ENCODE data around the gene CWC22.
A peak's percentile ranks its signal among the peaks of the same experiment; 100 is the strongest.
"Not testable (repeated sequence)": the region's sequence is repeated elsewhere in the genome, so short reads cannot be mapped to it uniquely, and the experiment has no call there.

CWC22 gene

DNA sequence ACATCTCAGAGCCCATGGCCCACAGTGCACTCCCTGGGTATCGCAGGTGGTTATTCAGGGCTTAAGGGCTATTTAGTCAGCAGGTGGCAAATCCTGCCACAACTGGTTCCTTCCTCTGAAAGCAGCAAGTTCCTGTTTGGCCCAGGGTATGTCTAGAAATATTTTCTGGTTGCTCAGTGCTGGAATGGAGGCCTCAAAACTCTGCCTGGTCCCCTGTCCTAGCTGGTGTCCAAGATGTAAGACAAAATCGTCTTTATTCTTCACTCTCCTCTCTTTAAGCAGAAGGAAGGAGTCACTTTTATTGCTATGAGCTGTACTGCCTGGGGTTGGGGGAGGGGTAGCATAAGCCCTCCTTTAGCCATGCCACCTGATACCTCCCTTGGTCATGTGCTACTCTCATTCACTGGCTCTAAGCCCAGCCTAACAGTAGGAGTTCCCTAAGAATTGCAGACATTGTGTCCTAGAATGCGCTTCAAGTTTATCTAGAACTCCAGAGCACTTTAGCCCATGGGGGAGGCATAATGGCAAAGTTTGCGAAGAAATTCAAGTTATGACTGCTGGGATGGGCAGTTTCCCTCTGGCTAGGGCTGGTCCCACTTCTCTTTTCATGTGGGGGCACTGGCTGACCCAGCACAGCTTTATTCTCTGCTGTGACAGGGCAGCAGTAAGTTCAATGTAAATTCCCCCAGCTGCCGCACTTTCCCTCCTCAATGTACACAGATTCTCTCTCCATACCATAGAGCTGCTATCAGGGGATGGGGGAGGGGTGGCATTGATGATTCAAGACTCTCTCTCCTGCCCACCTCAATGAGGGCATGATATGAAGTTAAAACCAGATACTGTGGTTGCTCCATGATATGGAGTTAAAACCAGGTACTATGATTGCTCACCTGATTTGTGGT lies 27.1 kb upstream of the CWC22 start:
- H3K4me1 ChIP-seq (ENCODE audit: control insufficient read depth in 2 of 2, insufficient read depth in 2 of 2, low read length in 2 of 2), result no peaks in the 10 kb centered on the region
- H3K27me3 ChIP-seq (ENCODE audit: control insufficient read depth in 2 of 2, insufficient read depth in 2 of 2, low read length in 2 of 2), result no peaks in the 10 kb centered on the region

DNA sequence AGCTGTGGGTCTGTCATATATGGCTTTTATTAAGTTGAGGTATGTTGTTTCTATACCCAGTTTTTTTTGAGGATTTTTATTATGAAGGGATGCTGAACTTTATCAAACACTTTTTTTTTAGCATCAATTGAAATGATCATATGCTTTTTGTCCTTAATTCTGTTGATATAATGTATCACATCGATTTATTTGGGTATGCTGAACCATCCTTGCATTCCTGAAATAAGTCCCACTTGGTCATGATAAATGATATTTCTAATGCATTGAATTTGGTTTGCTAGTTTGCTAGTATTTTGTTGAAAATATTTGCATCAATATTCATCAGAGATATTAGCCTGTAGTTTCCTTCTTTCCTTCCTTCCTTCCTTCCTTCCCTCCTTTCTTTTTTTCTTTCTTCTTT lies 22.5 kb upstream of the CWC22 start:
- no peak overlapping the region for H3K27ac ChIP-seq (ENCODE audit: low read depth in 2 of 2, low read length in 2 of 2)
- no peaks in the 10 kb centered on the region for H3K36me3 ChIP-seq (ENCODE audit: control insufficient read depth in 2 of 2, insufficient read depth in 2 of 2, low read length in 2 of 2)
- no peaks in the 10 kb centered on the region for H3K27me3 ChIP-seq (ENCODE audit: control insufficient read depth in 2 of 2, insufficient read depth in 2 of 2, low read length in 2 of 2)
- peaks cover 0 to 2% of the 10 kb centered on the region in 2 donors for H3K9me3 ChIP-seq (ENCODE audit: control insufficient read depth in 2 of 2, low read length in 2 of 2)
- no peak overlapping the region for H3K4me3 ChIP-seq (ENCODE audit: low read length in 2 of 2)
- H3K9ac ChIP-seq (ENCODE audit: low read depth in 1 of 2, low read length in 2 of 2), result no peak overlapping the region
- H3K4me1 ChIP-seq (ENCODE audit: control insufficient read depth in 2 of 2, insufficient read depth in 2 of 2, low read length in 2 of 2), result no peaks in the 10 kb centered on the region

More for the DNA sequence above, 27.1 kb upstream of the CWC22 start:
- H3K9me3 ChIP-seq (ENCODE audit: control insufficient read depth in 2 of 2, low read length in 2 of 2), result no peaks in the 10 kb centered on the region
- H3K4me3 ChIP-seq (ENCODE audit: low read length in 2 of 2), result no peak overlapping the region
- H3K36me3 ChIP-seq (ENCODE audit: control insufficient read depth in 2 of 2, insufficient read depth in 2 of 2, low read length in 2 of 2), result no peaks in the 10 kb centered on the region
- no peak overlapping the region for H3K27ac ChIP-seq (ENCODE audit: low read depth in 2 of 2, low read length in 2 of 2)
- no peak overlapping the region for H3K9ac ChIP-seq (ENCODE audit: low read depth in 1 of 2, low read length in 2 of 2)

DNA sequence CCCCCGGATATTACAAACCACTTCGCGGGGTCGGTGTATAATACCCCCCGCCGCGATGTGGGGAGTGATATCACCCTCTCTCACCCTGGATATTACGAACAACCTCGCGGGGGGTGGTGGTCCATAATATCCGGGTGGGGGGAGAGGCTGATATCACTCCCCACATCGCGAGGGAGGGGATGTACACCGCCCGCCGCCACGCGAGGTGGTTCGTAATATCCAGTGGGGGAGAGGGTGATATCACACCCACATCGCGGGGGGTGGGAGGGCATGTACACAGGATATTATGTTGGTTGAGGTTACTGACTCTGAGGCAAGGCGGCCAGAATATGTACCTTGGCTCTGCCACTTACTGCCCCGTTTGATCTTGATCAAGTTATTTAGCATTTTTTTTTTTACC lies 14.8 kb upstream of the CWC22 start:
- H3K27ac ChIP-seq (ENCODE audit: low read depth in 2 of 2, low read length in 2 of 2), result no peak overlapping the region
- no peaks in the 10 kb centered on the region for H3K27me3 ChIP-seq (ENCODE audit: control insufficient read depth in 2 of 2, insufficient read depth in 2 of 2, low read length in 2 of 2)
- H3K4me3 ChIP-seq (ENCODE audit: low read length in 2 of 2), result no peak overlapping the region
- no peaks in the 10 kb centered on the region for H3K36me3 ChIP-seq (ENCODE audit: control insufficient read depth in 2 of 2, insufficient read depth in 2 of 2, low read length in 2 of 2)
- peaks cover 0 to 3% of the 10 kb centered on the region in 2 donors for H3K4me1 ChIP-seq (ENCODE audit: control insufficient read depth in 2 of 2, insufficient read depth in 2 of 2, low read length in 2 of 2)
- no peaks in the 10 kb centered on the region for H3K9me3 ChIP-seq (ENCODE audit: control insufficient read depth in 2 of 2, low read length in 2 of 2)
- no peak overlapping the region for H3K9ac ChIP-seq (ENCODE audit: low read depth in 1 of 2, low read length in 2 of 2)

DNA sequence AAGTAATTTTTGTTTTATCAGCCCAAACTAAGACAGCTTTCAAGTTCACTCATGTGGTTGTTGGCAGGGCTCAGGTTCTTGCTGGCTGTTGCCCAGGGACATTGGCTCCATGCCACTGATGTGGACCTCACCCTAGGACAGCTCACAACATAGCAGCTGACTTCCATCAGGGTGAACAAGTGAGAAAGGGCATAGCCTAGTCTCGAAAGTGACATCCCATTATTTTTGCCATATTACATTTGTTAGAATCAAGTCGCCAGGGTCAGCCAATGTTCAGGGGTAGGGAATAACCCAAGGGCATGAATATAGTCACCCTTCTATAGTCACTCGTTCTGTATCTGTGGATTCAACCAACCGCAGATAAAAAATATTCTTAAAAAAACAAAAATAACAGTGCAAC lies 10.7 kb upstream of the CWC22 start:
- Histone ChIP-seq H3K27me3 (ENCODE audit: control insufficient read depth in 2 of 2, insufficient read depth in 2 of 2, low read length in 2 of 2) (no peaks in the 10 kb centered on the region), H3K4me1 (ENCODE audit: control insufficient read depth in 2 of 2, insufficient read depth in 2 of 2, low read length in 2 of 2) (peaks cover 0 to 3% of the 10 kb centered on the region in 2 donors), H3K4me3 (ENCODE audit: low read length in 2 of 2) (no peak overlapping the region), H3K27ac (ENCODE audit: low read depth in 2 of 2, low read length in 2 of 2) (no peak overlapping the region), H3K36me3 (ENCODE audit: control insufficient read depth in 2 of 2, insufficient read depth in 2 of 2, low read length in 2 of 2) (no peaks in the 10 kb centered on the region), H3K9ac (ENCODE audit: low read depth in 1 of 2, low read length in 2 of 2) (no peak overlapping the region), H3K9me3 (ENCODE audit: control insufficient read depth in 2 of 2, low read length in 2 of 2) (no peaks in the 10 kb centered on the region)

DNA sequence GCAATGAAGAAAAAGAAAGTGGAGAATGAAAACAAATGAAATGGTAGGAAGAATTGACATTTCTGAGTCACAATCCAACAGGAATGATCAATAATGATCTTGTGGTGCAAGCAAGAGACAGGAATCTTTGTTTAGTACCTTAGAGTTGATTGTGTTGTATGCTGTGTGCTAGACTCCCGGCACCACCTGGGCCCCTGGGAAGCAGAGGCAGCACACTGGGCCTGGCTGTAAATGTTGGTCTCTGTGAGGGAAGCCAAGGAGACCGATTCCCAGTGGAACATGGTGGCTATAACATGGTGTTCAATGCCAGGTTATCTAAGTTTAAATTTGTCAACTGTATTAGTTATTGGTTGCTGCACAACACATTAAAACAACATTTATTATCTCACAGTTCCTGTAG lies 9.8 kb upstream of the CWC22 start:
- no peaks in the 10 kb centered on the region for H3K36me3 ChIP-seq (ENCODE audit: control insufficient read depth in 2 of 2, insufficient read depth in 2 of 2, low read length in 2 of 2)
- H3K27ac ChIP-seq (ENCODE audit: low read depth in 2 of 2, low read length in 2 of 2), result no peak overlapping the region
- H3K9ac ChIP-seq (ENCODE audit: low read depth in 1 of 2, low read length in 2 of 2), result no peak overlapping the region
- no peaks in the 10 kb centered on the region for H3K27me3 ChIP-seq (ENCODE audit: control insufficient read depth in 2 of 2, insufficient read depth in 2 of 2, low read length in 2 of 2)
- H3K4me1 ChIP-seq (ENCODE audit: control insufficient read depth in 2 of 2, insufficient read depth in 2 of 2, low read length in 2 of 2), result peaks cover 0 to 1% of the 10 kb centered on the region in 2 donors
- no peaks in the 10 kb centered on the region for H3K9me3 ChIP-seq (ENCODE audit: control insufficient read depth in 2 of 2, low read length in 2 of 2)
- H3K4me3 ChIP-seq (ENCODE audit: low read length in 2 of 2), result no peak overlapping the region

DNA sequence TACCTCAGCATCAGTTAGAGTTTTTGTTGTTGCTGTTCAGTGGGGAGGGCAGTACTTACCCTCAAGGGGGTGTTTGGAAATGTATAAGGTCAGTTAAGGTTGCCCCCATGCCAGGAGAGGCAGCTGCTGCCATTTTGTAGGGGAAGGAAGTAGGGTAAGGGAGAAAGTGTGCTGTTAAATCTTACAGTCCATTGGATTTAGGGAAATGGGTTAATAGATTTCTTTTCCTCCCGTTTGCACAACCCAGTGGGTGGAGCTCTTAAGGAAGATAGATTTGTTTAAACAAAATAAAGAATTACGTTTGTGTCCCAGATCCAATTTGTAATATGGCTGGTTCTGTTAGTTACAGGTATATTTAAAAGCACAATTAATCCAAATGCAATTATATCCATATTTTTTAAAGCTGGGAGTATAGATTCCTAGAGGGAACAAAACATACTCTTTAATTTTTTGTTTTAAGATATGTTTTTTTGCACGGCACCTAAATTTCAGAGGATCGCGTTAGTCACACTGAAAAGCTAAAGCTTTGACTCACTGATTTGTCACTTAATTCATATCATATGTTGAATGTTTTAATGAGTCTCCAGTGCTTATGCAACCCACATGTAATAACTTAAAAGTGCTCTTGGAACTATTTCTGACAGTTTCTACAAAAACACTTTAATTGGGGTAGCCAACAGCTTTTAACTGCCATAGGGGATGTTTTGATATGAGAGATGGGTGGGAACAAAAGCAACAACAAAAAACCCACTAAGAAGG lies 9.0 kb upstream of the CWC22 start:
- H3K4me1 ChIP-seq (ENCODE audit: control insufficient read depth in 2 of 2, insufficient read depth in 2 of 2, low read length in 2 of 2), result no peaks in the 10 kb centered on the region
- H3K36me3 ChIP-seq (ENCODE audit: control insufficient read depth in 2 of 2, insufficient read depth in 2 of 2, low read length in 2 of 2), result no peaks in the 10 kb centered on the region
- H3K9ac ChIP-seq (ENCODE audit: low read depth in 1 of 2, low read length in 2 of 2), result no peak overlapping the region
- H3K9me3 ChIP-seq (ENCODE audit: control insufficient read depth in 2 of 2, low read length in 2 of 2), result no peaks in the 10 kb centered on the region
- no peaks in the 10 kb centered on the region for H3K27me3 ChIP-seq (ENCODE audit: control insufficient read depth in 2 of 2, insufficient read depth in 2 of 2, low read length in 2 of 2)
- H3K4me3 ChIP-seq (ENCODE audit: low read length in 2 of 2), result no peak overlapping the region
- H3K27ac ChIP-seq (ENCODE audit: low read depth in 2 of 2, low read length in 2 of 2), result no peak overlapping the region

DNA sequence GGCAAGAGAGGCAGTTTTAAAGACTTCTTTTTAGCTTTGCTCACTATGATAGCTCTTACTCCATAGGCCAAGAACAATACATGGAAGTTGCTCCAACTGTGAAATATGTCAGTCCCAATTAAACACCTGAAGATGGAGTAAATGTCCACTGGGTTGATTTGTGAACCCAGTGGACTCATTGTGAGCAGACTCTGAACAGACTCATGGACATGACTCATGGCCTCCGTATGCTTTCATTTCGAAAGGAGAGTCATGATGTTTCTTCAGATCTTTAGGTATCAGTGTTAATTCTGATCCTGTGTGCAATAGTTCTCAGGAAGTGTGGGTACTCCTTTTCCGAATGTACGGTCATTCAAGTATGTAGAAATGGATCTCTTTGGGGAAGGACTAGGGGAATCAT lies 5.4 kb upstream of the CWC22 start:
- Histone ChIP-seq H3K27me3 (ENCODE audit: control insufficient read depth in 2 of 2, insufficient read depth in 2 of 2, low read length in 2 of 2) (no peaks in the 10 kb centered on the region), H3K4me3 (ENCODE audit: low read length in 2 of 2) (no peak overlapping the region), H3K9me3 (ENCODE audit: control insufficient read depth in 2 of 2, low read length in 2 of 2) (no peaks in the 10 kb centered on the region), H3K4me1 (ENCODE audit: control insufficient read depth in 2 of 2, insufficient read depth in 2 of 2, low read length in 2 of 2) (no peaks in the 10 kb centered on the region), H3K36me3 (ENCODE audit: control insufficient read depth in 2 of 2, insufficient read depth in 2 of 2, low read length in 2 of 2) (no peaks in the 10 kb centered on the region), H3K9ac (ENCODE audit: low read depth in 1 of 2, low read length in 2 of 2) (no peak overlapping the region), H3K27ac (ENCODE audit: low read depth in 2 of 2, low read length in 2 of 2) (no peak overlapping the region)

DNA sequence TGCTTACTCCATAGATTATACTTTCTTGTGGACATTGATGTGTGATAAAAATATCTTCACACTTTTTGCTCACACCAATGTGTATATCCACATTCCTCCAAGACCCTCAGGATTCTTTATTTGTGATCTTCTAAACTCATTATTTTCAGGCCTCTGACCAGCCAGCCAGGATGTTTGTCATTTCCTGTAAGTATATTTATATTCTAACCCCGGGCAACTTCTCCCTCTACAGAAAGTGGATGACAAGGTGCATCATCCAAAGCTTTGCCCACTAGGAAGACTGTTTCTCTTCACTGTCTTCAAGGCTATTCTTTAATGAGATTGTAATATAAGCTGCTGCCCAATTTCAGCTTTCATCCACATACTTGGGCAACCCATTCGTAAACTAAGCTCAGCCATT lies 3.6 kb upstream of the CWC22 start:
- H3K9ac ChIP-seq (ENCODE audit: low read depth in 1 of 2, low read length in 2 of 2), result no peak overlapping the region
- no peaks in the 10 kb centered on the region for H3K27me3 ChIP-seq (ENCODE audit: control insufficient read depth in 2 of 2, insufficient read depth in 2 of 2, low read length in 2 of 2)
- no peak overlapping the region for H3K4me3 ChIP-seq (ENCODE audit: low read length in 2 of 2)
- H3K36me3 ChIP-seq (ENCODE audit: control insufficient read depth in 2 of 2, insufficient read depth in 2 of 2, low read length in 2 of 2), result no peaks in the 10 kb centered on the region
- H3K4me1 ChIP-seq (ENCODE audit: control insufficient read depth in 2 of 2, insufficient read depth in 2 of 2, low read length in 2 of 2), result peaks cover 7% of the 10 kb centered on the region in 2 donors
- no peak overlapping the region for H3K27ac ChIP-seq (ENCODE audit: low read depth in 2 of 2, low read length in 2 of 2)
- H3K9me3 ChIP-seq (ENCODE audit: control insufficient read depth in 2 of 2, low read length in 2 of 2), result no peaks in the 10 kb centered on the region

DNA sequence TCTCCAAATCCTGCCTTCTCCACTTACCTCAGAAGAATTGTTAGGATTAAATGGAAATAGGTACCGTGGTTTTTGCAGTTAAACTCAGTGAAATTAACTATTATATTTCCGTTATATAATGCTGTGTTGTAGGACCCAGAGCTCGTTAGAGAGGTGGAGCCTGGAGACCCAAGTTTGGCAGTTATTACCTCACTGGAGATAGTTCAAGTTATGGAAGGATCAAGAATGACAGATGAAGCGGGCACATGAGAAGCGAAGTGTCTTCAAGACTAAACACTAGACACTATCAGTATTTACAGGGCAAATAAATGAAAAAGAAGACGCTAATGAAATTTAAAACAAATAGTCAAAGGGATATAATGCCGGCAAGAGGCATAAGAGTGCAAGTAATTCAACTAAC lies 866 bp downstream of the CWC22 start:
- Histone ChIP-seq H3K36me3 (ENCODE audit: control insufficient read depth in 2 of 2, insufficient read depth in 2 of 2, low read length in 2 of 2) (no peaks in the 10 kb centered on the region), H3K4me1 (ENCODE audit: control insufficient read depth in 2 of 2, insufficient read depth in 2 of 2, low read length in 2 of 2) (peaks cover 7 to 12% of the 10 kb centered on the region in 2 donors), H3K27me3 (ENCODE audit: control insufficient read depth in 2 of 2, insufficient read depth in 2 of 2, low read length in 2 of 2) (no peaks in the 10 kb centered on the region), H3K4me3 (ENCODE audit: low read length in 2 of 2) (peak overlapping the region; percentile 95 to 99), H3K9ac (ENCODE audit: low read depth in 1 of 2, low read length in 2 of 2) (peak overlapping the region; percentile 79 to 94), H3K9me3 (ENCODE audit: control insufficient read depth in 2 of 2, low read length in 2 of 2) (no peaks in the 10 kb centered on the region), H3K27ac (ENCODE audit: low read depth in 2 of 2, low read length in 2 of 2) (peak overlapping the region in 1 of 2 donors; percentile 89)

DNA sequence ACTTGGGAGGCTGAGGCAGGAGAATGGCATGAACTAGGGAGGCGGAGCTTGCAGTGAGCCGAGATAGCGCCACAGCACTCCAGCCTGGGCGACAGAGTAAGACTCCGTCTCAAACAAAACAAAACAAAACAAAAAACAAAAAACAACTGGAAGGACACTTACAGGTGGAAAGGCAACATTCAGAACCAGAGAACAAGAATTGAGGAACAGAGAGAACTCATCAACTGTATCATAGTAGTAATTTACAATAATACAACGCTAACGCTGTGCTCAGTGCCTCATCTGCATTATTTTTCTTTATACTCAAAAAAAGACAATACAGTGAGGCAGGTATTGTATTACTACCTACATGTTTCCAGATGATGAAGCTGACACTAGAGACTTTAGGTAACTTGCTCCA lies 1.6 kb downstream of the CWC22 start:
- peaks cover 7 to 12% of the 10 kb centered on the region in 2 donors for H3K4me1 ChIP-seq (ENCODE audit: control insufficient read depth in 2 of 2, insufficient read depth in 2 of 2, low read length in 2 of 2)
- not testable (repeated sequence) for H3K27me3 ChIP-seq (ENCODE audit: control insufficient read depth in 2 of 2, insufficient read depth in 2 of 2, low read length in 2 of 2); H3K9ac ChIP-seq (ENCODE audit: low read depth in 1 of 2, low read length in 2 of 2); H3K9me3 ChIP-seq (ENCODE audit: control insufficient read depth in 2 of 2, low read length in 2 of 2); H3K27ac ChIP-seq (ENCODE audit: low read depth in 2 of 2, low read length in 2 of 2); H3K36me3 ChIP-seq (ENCODE audit: control insufficient read depth in 2 of 2, insufficient read depth in 2 of 2, low read length in 2 of 2)
- H3K4me3 ChIP-seq (ENCODE audit: low read length in 2 of 2), result peak overlapping the region in 1 of 2 donors; percentile 99
